ENCODE results near the gene ZNRF2.

ZNRF2 gene

DNA sequence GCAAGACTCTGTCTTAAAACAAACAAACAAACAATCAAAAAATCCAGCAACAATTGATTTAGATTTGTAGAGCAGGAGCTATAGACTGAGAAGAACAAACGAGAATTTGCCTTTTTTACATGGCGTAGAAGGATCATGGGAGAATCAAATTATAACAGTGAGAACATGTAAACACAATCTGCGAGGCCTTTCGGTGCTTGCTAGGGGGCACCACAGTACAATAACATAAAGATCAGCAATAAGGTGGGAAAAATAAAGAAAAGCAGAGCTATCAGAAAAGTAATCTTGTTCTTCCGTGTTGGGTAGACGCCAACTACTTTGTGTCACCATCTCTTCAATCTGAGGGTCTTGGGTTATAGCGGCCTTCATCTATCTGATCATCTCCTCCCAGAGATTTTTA is 112.0 kb downstream of the ZNRF2 start:
- no peak for DNase-seq (ENCODE audit: extremely low spot score)
- no peak for TF ChIP-seq SUZ12 (IDR thresholded peaks at IDR 0.05)
- TF ChIP-seq HDGF (IDR thresholded peaks at IDR 0.05; ENCODE audit: borderline replicate concordance): no peak
- TF ChIP-seq, protein P1, sequence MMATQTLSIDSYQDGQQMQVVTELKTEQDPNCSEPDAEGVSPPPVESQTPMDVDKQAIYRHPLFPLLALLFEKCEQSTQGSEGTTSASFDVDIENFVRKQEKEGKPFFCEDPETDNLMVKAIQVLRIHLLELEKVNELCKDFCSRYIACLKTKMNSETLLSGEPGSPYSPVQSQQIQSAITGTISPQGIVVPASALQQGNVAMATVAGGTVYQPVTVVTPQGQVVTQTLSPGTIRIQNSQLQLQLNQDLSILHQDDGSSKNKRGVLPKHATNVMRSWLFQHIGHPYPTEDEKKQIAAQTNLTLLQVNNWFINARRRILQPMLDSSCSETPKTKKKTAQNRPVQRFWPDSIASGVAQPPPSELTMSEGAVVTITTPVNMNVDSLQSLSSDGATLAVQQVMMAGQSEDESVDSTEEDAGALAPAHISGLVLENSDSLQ (IDR thresholded peaks at IDR 0.05): no peak
- no peak for TF ChIP-seq NFRKB (IDR thresholded peaks at IDR 0.05)
- TF ChIP-seq FOXK2 (IDR thresholded peaks at IDR 0.05): no peak
- TF ChIP-seq ELF4 (IDR thresholded peaks at IDR 0.05): no peak
- TF ChIP-seq FOXA1 (IDR thresholded peaks at IDR 0.05): no peak
- TF ChIP-seq CTBP1 (IDR thresholded peaks at IDR 0.05; ENCODE audit: borderline replicate concordance): no peak
- no peak for TF ChIP-seq SP1 (IDR thresholded peaks at IDR 0.05)
- TF ChIP-seq ZNF384 (IDR thresholded peaks at IDR 0.05): no peak
- TF ChIP-seq BHLHE40 (IDR thresholded peaks at IDR 0.05; ENCODE audit: borderline replicate concordance): no peak
- TF ChIP-seq ARNT (IDR thresholded peaks at IDR 0.05): no peak
- no peak for TF ChIP-seq TARDBP (IDR thresholded peaks at IDR 0.05)
- TF ChIP-seq LEF1 (IDR thresholded peaks at IDR 0.05; ENCODE audit: borderline replicate concordance): no peak
- TF ChIP-seq L3MBTL2 (conservative IDR thresholded peaks at IDR 0.05): no peak
- no peak for TF ChIP-seq FOXM1 (IDR thresholded peaks at IDR 0.05; ENCODE audit: borderline replicate concordance)
- ChIA-PET POLR2A (interaction anchor here (0.8 kb wide), 1 partner anchor 50 kb away, joined by 3 read pairs; no protein-coding TSS in a partner anchor), CTCF (interaction anchor here (0.6 to 1.2 kb wide), 4 partner anchors 15 to 168 kb away, joined by 3 to 4 read pairs (median 3); no protein-coding TSS in a partner anchor)

DNA sequence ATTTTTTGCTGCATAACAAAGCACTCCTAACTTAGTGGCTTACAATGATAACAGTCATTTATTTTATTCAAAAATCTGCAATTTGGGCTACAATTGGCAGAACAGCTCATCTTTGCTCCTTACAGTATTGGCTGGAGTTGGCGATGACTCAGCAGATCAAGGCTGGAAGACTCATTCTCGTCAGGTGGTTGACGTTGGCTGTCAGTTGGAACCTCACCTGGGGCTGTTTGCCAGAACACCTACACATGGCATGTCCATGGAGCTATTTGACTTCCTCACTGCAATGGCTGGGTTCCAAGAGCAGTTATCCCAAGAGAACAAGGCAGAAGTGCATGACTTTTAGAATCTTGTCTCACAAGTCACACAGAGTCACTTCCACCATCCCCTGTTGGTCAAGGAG is 119.1 kb downstream of the ZNRF2 start:
- ChIA-PET CTCF (no interaction called here), POLR2A (no interaction called here)
- TF ChIP-seq FOXA1 (IDR thresholded peaks at IDR 0.05) (no peak), SP1 (IDR thresholded peaks at IDR 0.05) (no peak), FOXK2 (IDR thresholded peaks at IDR 0.05) (no peak), HDGF (IDR thresholded peaks at IDR 0.05; ENCODE audit: borderline replicate concordance) (no peak), NFRKB (IDR thresholded peaks at IDR 0.05) (no peak), TARDBP (IDR thresholded peaks at IDR 0.05) (no peak), LEF1 (IDR thresholded peaks at IDR 0.05; ENCODE audit: borderline replicate concordance) (no peak), SUZ12 (IDR thresholded peaks at IDR 0.05) (no peak), BHLHE40 (IDR thresholded peaks at IDR 0.05; ENCODE audit: borderline replicate concordance) (no peak), L3MBTL2 (conservative IDR thresholded peaks at IDR 0.05) (no peak), FOXM1 (IDR thresholded peaks at IDR 0.05; ENCODE audit: borderline replicate concordance) (no peak), CTBP1 (IDR thresholded peaks at IDR 0.05; ENCODE audit: borderline replicate concordance) (no peak), ELF4 (IDR thresholded peaks at IDR 0.05) (no peak), ZNF384 (IDR thresholded peaks at IDR 0.05) (no peak), ARNT (IDR thresholded peaks at IDR 0.05) (no peak)
- TF ChIP-seq, protein P1 (IDR thresholded peaks at IDR 0.05): no peak
- DNase-seq (ENCODE audit: extremely low spot score): no peak

DNA sequence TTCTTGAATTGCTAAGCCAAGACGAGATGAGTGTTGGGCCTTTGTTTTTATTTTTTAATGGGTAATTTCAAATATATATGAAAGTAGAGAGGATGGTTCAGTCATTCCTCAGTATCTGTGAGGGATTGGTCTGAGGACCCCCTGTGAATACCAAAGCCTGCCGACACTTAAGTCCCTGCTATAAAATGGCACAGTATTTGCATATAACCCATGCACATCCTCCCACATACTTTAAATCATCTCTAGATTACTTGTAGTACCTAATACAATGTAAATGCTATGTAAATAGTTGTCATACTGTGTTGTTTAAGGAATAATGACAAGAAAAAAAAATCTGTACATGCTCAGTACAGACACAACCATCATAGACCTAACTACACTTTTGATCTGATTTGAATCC is 120.8 kb downstream of the ZNRF2 start:
- DNase-seq (ENCODE audit: extremely low spot score): no peak
- TF ChIP-seq TARDBP (IDR thresholded peaks at IDR 0.05): no peak
- TF ChIP-seq HDGF (IDR thresholded peaks at IDR 0.05; ENCODE audit: borderline replicate concordance): no peak
- no peak for TF ChIP-seq LEF1 (IDR thresholded peaks at IDR 0.05; ENCODE audit: borderline replicate concordance)
- TF ChIP-seq ELF4 (IDR thresholded peaks at IDR 0.05): no peak
- no peak for TF ChIP-seq CTBP1 (IDR thresholded peaks at IDR 0.05; ENCODE audit: borderline replicate concordance)
- TF ChIP-seq NFRKB (IDR thresholded peaks at IDR 0.05): no peak
- TF ChIP-seq SUZ12 (IDR thresholded peaks at IDR 0.05): no peak
- no peak for TF ChIP-seq ARNT (IDR thresholded peaks at IDR 0.05)
- no peak for TF ChIP-seq FOXA1 (IDR thresholded peaks at IDR 0.05)
- TF ChIP-seq L3MBTL2 (conservative IDR thresholded peaks at IDR 0.05): no peak
- TF ChIP-seq FOXM1 (IDR thresholded peaks at IDR 0.05; ENCODE audit: borderline replicate concordance): no peak
- no peak for TF ChIP-seq BHLHE40 (IDR thresholded peaks at IDR 0.05; ENCODE audit: borderline replicate concordance)
- TF ChIP-seq ZNF384 (IDR thresholded peaks at IDR 0.05): no peak
- no peak for TF ChIP-seq SP1 (IDR thresholded peaks at IDR 0.05)
- no peak for TF ChIP-seq FOXK2 (IDR thresholded peaks at IDR 0.05)
- TF ChIP-seq, protein P1 (IDR thresholded peaks at IDR 0.05): no peak
- ChIA-PET POLR2A (no interaction called here), CTCF (no interaction called here)

DNA sequence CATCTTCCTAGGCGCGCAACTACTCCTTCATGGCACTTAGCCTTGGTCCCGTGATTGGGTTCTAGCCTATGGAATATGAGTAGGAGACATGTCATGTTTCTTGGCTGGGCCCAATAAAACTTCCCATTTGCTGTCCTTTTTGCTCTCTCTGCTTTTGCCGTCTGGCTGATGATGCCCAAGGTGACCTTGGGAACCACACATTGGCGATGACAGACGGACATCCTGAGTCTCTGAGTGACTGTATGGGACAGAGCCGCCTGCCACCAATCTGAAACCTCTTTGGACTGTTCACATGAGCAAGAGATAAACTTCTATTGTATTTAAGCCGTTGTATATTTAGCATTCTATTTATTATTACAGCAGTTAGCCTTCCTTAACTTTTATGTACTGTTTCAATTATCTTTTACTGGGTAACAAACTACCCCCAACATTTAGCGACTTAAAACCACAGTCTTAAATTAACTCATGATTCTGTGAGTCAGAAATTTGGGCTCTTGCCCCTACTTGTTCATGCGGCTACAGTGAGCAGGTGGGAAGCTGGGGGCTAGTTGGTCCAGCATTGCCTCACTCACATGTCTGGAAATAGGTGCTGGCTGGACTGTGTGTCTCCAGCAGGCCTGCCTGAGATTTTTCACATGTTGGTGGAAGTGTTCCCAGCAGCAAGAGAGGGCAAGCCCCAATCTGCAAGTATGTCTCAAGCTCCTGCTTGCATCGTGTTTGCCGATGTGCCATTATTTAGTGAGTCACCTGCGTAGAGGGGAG is 122.4 kb downstream of the ZNRF2 start:
- TF ChIP-seq FOXA1 (IDR thresholded peaks at IDR 0.05) (no peak), TARDBP (IDR thresholded peaks at IDR 0.05) (no peak), SUZ12 (IDR thresholded peaks at IDR 0.05) (no peak), ELF4 (IDR thresholded peaks at IDR 0.05) (no peak), FOXM1 (IDR thresholded peaks at IDR 0.05; ENCODE audit: borderline replicate concordance) (no peak), BHLHE40 (IDR thresholded peaks at IDR 0.05; ENCODE audit: borderline replicate concordance) (no peak)
- TF ChIP-seq, protein P1 (IDR thresholded peaks at IDR 0.05): no peak
- DNase-seq (ENCODE audit: extremely low spot score): no peak
- CTCF ChIA-PET: interaction anchor here (0.6 kb wide), 1 partner anchor 1378 kb away, joined by 3 read pairs; no protein-coding TSS in a partner anchor
- POLR2A ChIA-PET: no interaction called here

DNA sequence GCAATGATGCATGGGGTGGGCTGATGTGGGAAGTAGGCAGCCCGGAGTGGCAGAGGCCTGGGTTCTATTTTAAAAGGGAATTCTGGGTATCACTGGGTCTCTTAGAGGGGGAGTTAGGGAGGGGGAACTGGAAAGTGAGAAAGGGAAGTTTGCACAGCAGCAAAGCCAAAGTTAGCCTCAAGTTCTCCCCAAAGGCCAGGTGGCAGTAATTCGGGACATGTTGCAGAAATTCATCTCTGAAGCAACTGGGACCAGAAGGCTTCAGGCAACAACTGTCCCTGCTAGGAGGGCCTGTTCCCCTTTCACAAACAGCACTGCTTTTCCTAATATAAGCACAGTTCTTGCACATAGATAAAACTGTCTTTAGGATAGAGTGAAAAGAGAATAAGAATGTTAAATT is 126.8 kb downstream of the ZNRF2 start:
- POLR2A ChIA-PET: no interaction called here
- DNase-seq (ENCODE audit: extremely low spot score): no peak
- TF ChIP-seq L3MBTL2 (conservative IDR thresholded peaks at IDR 0.05): no peak
- no peak for TF ChIP-seq SP1 (IDR thresholded peaks at IDR 0.05)
- TF ChIP-seq, protein P1 (IDR thresholded peaks at IDR 0.05): no peak
- no peak for TF ChIP-seq ARNT (IDR thresholded peaks at IDR 0.05)
- no peak for TF ChIP-seq FOXM1 (IDR thresholded peaks at IDR 0.05; ENCODE audit: borderline replicate concordance)
- TF ChIP-seq CTBP1 (IDR thresholded peaks at IDR 0.05; ENCODE audit: borderline replicate concordance): no peak
- TF ChIP-seq HDGF (IDR thresholded peaks at IDR 0.05; ENCODE audit: borderline replicate concordance): no peak
- TF ChIP-seq FOXK2 (IDR thresholded peaks at IDR 0.05): no peak
- no peak for TF ChIP-seq ZNF384 (IDR thresholded peaks at IDR 0.05)
- no peak for TF ChIP-seq TARDBP (IDR thresholded peaks at IDR 0.05)
- TF ChIP-seq FOXA1 (IDR thresholded peaks at IDR 0.05): no peak
- TF ChIP-seq ELF4 (IDR thresholded peaks at IDR 0.05): no peak
- CTCF ChIA-PET: interaction anchor here (0.6 to 1.4 kb wide), 4 partner anchors 11 to 135 kb away, joined by 3 to 5 read pairs (median 4); no protein-coding TSS in a partner anchor
